Fibroblast of pulmonary artery (primary cell): ENCODE data around the gene COG5.

ENCODE experiments used
- DNase-seq: peaks from one replicate; pipeline ENCODE4 v3.0.0-alpha.2; 2010; ENCODE audit warnings: low read depth
- H3K4me3 ChIP-seq: replicated peaks from 2 replicates; pipeline ENCODE4 v1.5.1; 2011; ENCODE audit warnings: low read depth, mild to moderate bottlenecking, control low read depth, low read length, moderate library complexity
- CTCF ChIP-seq: IDR thresholded peaks from 2 replicates; pipeline ENCODE4 v1.5.1; 2011; ENCODE audit warnings: mild to moderate bottlenecking, control low read depth, low read length, inconsistent platforms; ENCODE audit errors: missing control alignments

COG5 gene

GRCh38 chr7:107213945-107214344 is 349.8 kb downstream of the COG5 start:
- DNase-seq: no peak
- no peak overlapping the region for H3K4me3 ChIP-seq
- TF ChIP-seq CTCF: no peak

GRCh38 chr7:107213193-107213788 is 350.4 kb downstream of the COG5 start:
- no peak for TF ChIP-seq CTCF
- no peak overlapping the region for H3K4me3 ChIP-seq
- no peak for DNase-seq

- H3K4me3 ChIP-seq: no peak overlapping the region
- DNase-seq: no peak
- TF ChIP-seq CTCF: no peak
Measured at GRCh38 chr7:107212725-107213124, 351.0 kb downstream of the COG5 start.

- H3K4me3 ChIP-seq: no peak overlapping the region
- DNase-seq: no peak
- no peak for TF ChIP-seq CTCF
Measured at GRCh38 chr7:107210400-107210799, 353.3 kb downstream of the COG5 start.

GRCh38 chr7:107209565-107209964 is 354.2 kb downstream of the COG5 start:
- no peak for TF ChIP-seq CTCF
- DNase-seq: no peak
- H3K4me3 ChIP-seq: no peak overlapping the region

- no peak for TF ChIP-seq CTCF
- no peak for DNase-seq
- H3K4me3 ChIP-seq: no peak overlapping the region
Measured at GRCh38 chr7:107208563-107208962, 355.2 kb downstream of the COG5 start.

- TF ChIP-seq CTCF: no peak
- H3K4me3 ChIP-seq: no peak overlapping the region
- peak; percentile 22 for DNase-seq
Measured at GRCh38 chr7:107208024-107208521, 355.6 kb downstream of the COG5 start.
